B cell (primary cell): ENCODE measurements around the gene DRICH1.

ENCODE experiments used
- CTCF ChIP-seq: fragments of 200-600 bp; IDR thresholded peaks from one replicate; pipeline ENCODE4 v1.8.0; 2022; ENCODE audit warnings: antibody characterized with exemption, mild to moderate bottlenecking
- EZH2 ChIP-seq: IDR thresholded peaks from 2 replicates; pipeline ENCODE4 v1.6.1; 2012; ENCODE audit warnings: borderline replicate concordance, low read depth, mild to moderate bottlenecking, moderate library complexity, low read length; ENCODE audit not compliant: insufficient read depth, poor library complexity, severe bottlenecking

GRCh38 chr22:23562186-23562585 is 69.9 kb downstream of the DRICH1 start:
- TF ChIP-seq CTCF (no peak), EZH2 (no peak)
